ENCODE data around the gene RHPN2. TPM values are rescaled to one million over a fixed set of nuclear protein-coding genes. Genes with fewer than 3 reads are reported as not detected.

The RHPN2 gene
- total RNA-seq, 1 donor from 2014 or later: 3.4 TPM

- intact Hi-C loops (cut with DNase I): no loop called here
- no peak for DNase-seq (ENCODE audit: extremely low spot score in 2 of 2)
- TF ChIP-seq POLR2AphosphoS5 (IDR thresholded peaks at IDR 0.05; ENCODE audit: insufficient read depth in 1 of 2, low read depth in 1 of 2) (no peak), POLR2A (IDR thresholded peaks at IDR 0.05) (no peak), CTCF (IDR thresholded peaks at IDR 0.05) (no peak)
- Histone ChIP-seq H3K9me3 (no peaks in the 10 kb centered on the region), H3K27me3 (no peaks in the 10 kb centered on the region), H3K27ac (no peak overlapping the region), H3K4me3 (no peak overlapping the region), H3K4me1 (no peaks in the 10 kb centered on the region), H3K36me3 (peaks cover 0 to 79% of the 10 kb centered on the region in 2 donors)
Measured at GRCh38 chr19:33108161-33108560, 43.5 kb upstream of the RHPN2 start.

- Histone ChIP-seq H3K4me1 (no peaks in the 10 kb centered on the region), H3K36me3 (peaks cover 0 to 66% of the 10 kb centered on the region in 2 donors), H3K4me3 (no peak overlapping the region), H3K27ac (no peak overlapping the region), H3K9me3 (no peaks in the 10 kb centered on the region), H3K27me3 (no peaks in the 10 kb centered on the region)
- DNase-seq (ENCODE audit: extremely low spot score in 2 of 2): no peak
- intact Hi-C loops (cut with DNase I): no loop called here
- TF ChIP-seq POLR2AphosphoS5 (IDR thresholded peaks at IDR 0.05; ENCODE audit: insufficient read depth in 1 of 2, low read depth in 1 of 2) (no peak), CTCF (IDR thresholded peaks at IDR 0.05) (no peak), POLR2A (IDR thresholded peaks at IDR 0.05) (no peak)
Measured at GRCh38 chr19:33102893-33103292, 38.2 kb upstream of the RHPN2 start.

- Histone ChIP-seq H3K27me3 (no peaks in the 10 kb centered on the region), H3K4me1 (no peaks in the 10 kb centered on the region), H3K9me3 (no peaks in the 10 kb centered on the region), H3K4me3 (no peak overlapping the region), H3K36me3 (peaks cover 0 to 69% of the 10 kb centered on the region in 2 donors), H3K27ac (no peak overlapping the region)
- DNase-seq (ENCODE audit: extremely low spot score in 2 of 2): no peak
- intact Hi-C loops (cut with DNase I): no loop called here
- TF ChIP-seq POLR2A (IDR thresholded peaks at IDR 0.05): no peak
- TF ChIP-seq POLR2AphosphoS5 (IDR thresholded peaks at IDR 0.05; ENCODE audit: insufficient read depth in 1 of 2, low read depth in 1 of 2): no peak
- no peak for TF ChIP-seq CTCF (IDR thresholded peaks at IDR 0.05)
Measured at GRCh38 chr19:33100894-33101644, 36.4 kb upstream of the RHPN2 start.

GRCh38 chr19:33098055-33098534 lies 33.4 kb upstream of the RHPN2 start:
- TF ChIP-seq POLR2AphosphoS5 (IDR thresholded peaks at IDR 0.05; ENCODE audit: insufficient read depth in 1 of 2, low read depth in 1 of 2) (no peak), CTCF (IDR thresholded peaks at IDR 0.05) (no peak), POLR2A (IDR thresholded peaks at IDR 0.05) (no peak)

GRCh38 chr19:33096005-33096404 lies 31.3 kb upstream of the RHPN2 start:
- no peak overlapping the region for H3K4me3 ChIP-seq
- H3K36me3 ChIP-seq: peaks cover 0 to 80% of the 10 kb centered on the region in 2 donors
- intact Hi-C loops (cut with DNase I): no loop called here
- H3K27me3 ChIP-seq: no peaks in the 10 kb centered on the region
- no peak overlapping the region for H3K27ac ChIP-seq
- DNase-seq (ENCODE audit: extremely low spot score in 2 of 2): no peak
- TF ChIP-seq POLR2AphosphoS5 (IDR thresholded peaks at IDR 0.05; ENCODE audit: insufficient read depth in 1 of 2, low read depth in 1 of 2) (no peak), POLR2A (IDR thresholded peaks at IDR 0.05) (no peak), CTCF (IDR thresholded peaks at IDR 0.05) (no peak)
- no peaks in the 10 kb centered on the region for H3K9me3 ChIP-seq
- H3K4me1 ChIP-seq: no peaks in the 10 kb centered on the region

More at GRCh38 chr19:33098055-33098534, 33.4 kb upstream of the RHPN2 start:
- peaks cover 0 to 84% of the 10 kb centered on the region in 2 donors for H3K36me3 ChIP-seq
- DNase-seq (ENCODE audit: extremely low spot score in 2 of 2): no peak
- H3K27me3 ChIP-seq: no peaks in the 10 kb centered on the region
- H3K27ac ChIP-seq: no peak overlapping the region
- H3K4me3 ChIP-seq: no peak overlapping the region
- intact Hi-C loops (cut with DNase I): no loop called here
- no peaks in the 10 kb centered on the region for H3K4me1 ChIP-seq
- no peaks in the 10 kb centered on the region for H3K9me3 ChIP-seq

All from vagina (tissue), 2 donors.